ENCODE data around the gene TGIF1.

Gene TGIF1

DNA sequence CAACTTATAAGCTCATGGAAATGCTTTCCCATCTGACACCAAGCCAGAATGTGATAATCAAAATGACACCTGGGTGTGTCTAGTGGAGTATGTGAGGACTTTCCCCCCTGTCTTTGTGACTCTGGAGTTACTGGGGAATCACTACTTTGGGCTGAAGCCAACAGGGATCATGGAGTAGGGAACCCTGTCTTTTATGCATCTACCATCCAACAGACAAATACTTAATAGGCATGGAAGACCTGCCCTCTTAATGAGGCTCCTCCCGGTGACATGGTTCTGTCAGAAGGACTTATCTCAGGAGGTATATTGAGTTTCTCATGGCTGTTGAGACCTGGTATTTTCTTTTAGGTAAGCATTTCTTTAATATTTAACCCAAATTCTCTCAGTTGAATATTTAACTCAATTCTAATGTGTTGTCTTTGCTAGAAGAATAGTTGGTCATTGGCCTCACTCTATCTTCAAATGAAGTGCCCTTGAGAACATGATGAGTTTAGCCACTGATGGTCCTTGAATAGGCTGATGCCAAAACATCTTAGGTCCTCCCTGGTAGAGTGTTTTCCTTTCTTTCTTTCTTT is 42.1 kb downstream of the TGIF1 start:
- H3K4me2 ChIP-seq (ENCODE audit: low read depth, low read length, poor library complexity, severe bottlenecking): no peak overlapping the region
- no peaks in the 10 kb centered on the region for H3K9me3 ChIP-seq (ENCODE audit: insufficient read depth, low read depth, low read length)
- H3K9ac ChIP-seq (ENCODE audit: low read depth, low read length, poor library complexity, severe bottlenecking): no peak overlapping the region
- H3K9me2 ChIP-seq (replicated peaks; ENCODE audit: low read depth, low read length): no peaks in the 10 kb centered on the region
- H4K20me1 ChIP-seq (ENCODE audit: insufficient read depth, low read length, poor library complexity, severe bottlenecking): no peaks in the 10 kb centered on the region
- no peak overlapping the region for H3K4me3 ChIP-seq (ENCODE audit: low read length, poor library complexity, severe bottlenecking)
- no peaks in the 10 kb centered on the region for H3K4me1 ChIP-seq (ENCODE audit: insufficient read depth, low read length, poor library complexity, severe bottlenecking)
- no peaks in the 10 kb centered on the region for H3K27me3 ChIP-seq (ENCODE audit: insufficient read depth, low read length, poor library complexity, severe bottlenecking)
- no peaks in the 10 kb centered on the region for H3K79me2 ChIP-seq (ENCODE audit: insufficient read depth, low read length)
- no peak for TF ChIP-seq EZH2phosphoT487 (IDR thresholded peaks at IDR 0.05; ENCODE audit: borderline replicate concordance)
- TF ChIP-seq, protein P1, sequence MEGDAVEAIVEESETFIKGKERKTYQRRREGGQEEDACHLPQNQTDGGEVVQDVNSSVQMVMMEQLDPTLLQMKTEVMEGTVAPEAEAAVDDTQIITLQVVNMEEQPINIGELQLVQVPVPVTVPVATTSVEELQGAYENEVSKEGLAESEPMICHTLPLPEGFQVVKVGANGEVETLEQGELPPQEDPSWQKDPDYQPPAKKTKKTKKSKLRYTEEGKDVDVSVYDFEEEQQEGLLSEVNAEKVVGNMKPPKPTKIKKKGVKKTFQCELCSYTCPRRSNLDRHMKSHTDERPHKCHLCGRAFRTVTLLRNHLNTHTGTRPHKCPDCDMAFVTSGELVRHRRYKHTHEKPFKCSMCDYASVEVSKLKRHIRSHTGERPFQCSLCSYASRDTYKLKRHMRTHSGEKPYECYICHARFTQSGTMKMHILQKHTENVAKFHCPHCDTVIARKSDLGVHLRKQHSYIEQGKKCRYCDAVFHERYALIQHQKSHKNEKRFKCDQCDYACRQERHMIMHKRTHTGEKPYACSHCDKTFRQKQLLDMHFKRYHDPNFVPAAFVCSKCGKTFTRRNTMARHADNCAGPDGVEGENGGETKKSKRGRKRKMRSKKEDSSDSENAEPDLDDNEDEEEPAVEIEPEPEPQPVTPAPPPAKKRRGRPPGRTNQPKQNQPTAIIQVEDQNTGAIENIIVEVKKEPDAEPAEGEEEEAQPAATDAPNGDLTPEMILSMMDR (conservative IDR thresholded peaks at IDR 0.05; ENCODE audit: low read length): no peak
- no peaks in the 10 kb centered on the region for H3K36me3 ChIP-seq (ENCODE audit: insufficient read depth, low read length)
- H3F3A ChIP-seq (ENCODE audit: low read depth): no peaks in the 10 kb centered on the region
- no peak overlapping the region for H2AFZ ChIP-seq (ENCODE audit: low read length)

DNA sequence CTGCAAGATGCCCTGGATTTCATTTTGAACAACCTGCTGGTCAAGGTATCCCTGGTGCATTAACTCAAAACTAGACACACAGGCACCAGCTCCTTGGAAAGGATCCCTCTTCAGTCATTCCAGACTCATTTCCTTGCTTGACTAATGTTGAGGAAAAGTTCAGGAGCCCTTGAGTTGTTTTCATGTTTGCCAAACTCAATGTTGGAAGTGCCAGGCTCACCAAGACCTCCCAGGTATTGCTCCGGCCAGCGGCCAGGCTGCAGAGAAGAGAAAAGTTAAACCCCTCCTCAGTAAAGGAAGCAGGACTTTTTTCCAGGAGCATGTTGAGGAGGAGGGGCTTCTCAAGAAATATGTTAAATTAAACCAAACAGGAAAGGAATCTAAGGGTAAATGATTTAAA is 42.7 kb downstream of the TGIF1 start:
- H3K4me1 ChIP-seq (ENCODE audit: insufficient read depth, low read length, poor library complexity, severe bottlenecking): no peaks in the 10 kb centered on the region
- H3K27me3 ChIP-seq (ENCODE audit: insufficient read depth, low read length, poor library complexity, severe bottlenecking): no peaks in the 10 kb centered on the region
- H3K9ac ChIP-seq (ENCODE audit: low read depth, low read length, poor library complexity, severe bottlenecking): no peak overlapping the region
- no peak overlapping the region for H3K4me3 ChIP-seq (ENCODE audit: low read length, poor library complexity, severe bottlenecking)
- H3K9me3 ChIP-seq (ENCODE audit: insufficient read depth, low read depth, low read length): no peaks in the 10 kb centered on the region
- H3K79me2 ChIP-seq (ENCODE audit: insufficient read depth, low read length): no peaks in the 10 kb centered on the region
- H2AFZ ChIP-seq (ENCODE audit: low read length): no peak overlapping the region
- no peaks in the 10 kb centered on the region for H4K20me1 ChIP-seq (ENCODE audit: insufficient read depth, low read length, poor library complexity, severe bottlenecking)
- no peaks in the 10 kb centered on the region for H3F3A ChIP-seq (ENCODE audit: low read depth)
- no peaks in the 10 kb centered on the region for H3K36me3 ChIP-seq (ENCODE audit: insufficient read depth, low read length)
- TF ChIP-seq, protein P1 (conservative IDR thresholded peaks at IDR 0.05; ENCODE audit: low read length): no peak
- no peak for TF ChIP-seq EZH2phosphoT487 (IDR thresholded peaks at IDR 0.05; ENCODE audit: borderline replicate concordance)
- H3K4me2 ChIP-seq (ENCODE audit: low read depth, low read length, poor library complexity, severe bottlenecking): no peak overlapping the region
- H3K9me2 ChIP-seq (replicated peaks; ENCODE audit: low read depth, low read length): no peaks in the 10 kb centered on the region

DNA sequence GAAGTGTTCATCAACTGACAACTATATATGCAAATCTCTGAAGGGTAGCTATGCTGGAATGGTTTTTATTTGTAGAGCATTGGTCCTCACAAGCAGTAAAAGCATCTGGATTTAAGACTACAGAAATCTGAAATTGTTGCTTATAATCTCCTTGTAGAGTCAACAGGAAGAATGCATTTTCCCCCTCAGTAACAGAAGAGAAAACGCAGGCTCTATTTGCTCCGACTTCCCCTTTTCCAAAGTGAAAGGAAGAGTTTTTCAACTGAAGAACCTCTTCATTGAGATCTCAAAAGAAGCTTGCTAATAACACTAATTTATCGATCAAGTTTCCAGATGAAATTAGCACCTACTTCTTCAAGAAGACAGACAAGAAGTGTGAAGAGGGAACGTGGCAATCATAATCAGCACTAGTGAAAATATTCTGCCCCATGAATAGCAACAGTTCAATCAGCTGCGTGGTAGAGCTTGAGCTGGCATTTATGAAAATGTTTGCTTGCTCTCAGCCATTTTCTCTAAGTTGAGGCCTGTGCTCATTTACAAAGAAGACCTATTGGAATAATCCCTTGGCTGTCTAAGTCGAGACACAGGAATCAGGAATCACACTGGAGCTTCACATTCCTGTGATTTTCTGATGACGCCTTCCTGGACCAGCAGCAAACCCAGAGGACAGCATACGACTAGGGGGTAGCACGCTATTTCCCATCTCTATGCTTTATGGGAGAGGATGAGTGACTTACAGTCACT is 43.7 kb downstream of the TGIF1 start:
- peak overlapping the region; percentile 15; the same call in 1 of the 2 replicates for H2AFZ ChIP-seq (ENCODE audit: low read length)
- TF ChIP-seq, protein P1 (conservative IDR thresholded peaks at IDR 0.05; ENCODE audit: low read length): no peak
- no peak for TF ChIP-seq EZH2phosphoT487 (IDR thresholded peaks at IDR 0.05; ENCODE audit: borderline replicate concordance)
- H3K36me3 ChIP-seq (ENCODE audit: insufficient read depth, low read length): no peaks in the 10 kb centered on the region
- H3K4me1 ChIP-seq (ENCODE audit: insufficient read depth, low read length, poor library complexity, severe bottlenecking): no peaks in the 10 kb centered on the region
- no peaks in the 10 kb centered on the region for H3K9me3 ChIP-seq (ENCODE audit: insufficient read depth, low read depth, low read length)
- H3K9me2 ChIP-seq (replicated peaks; ENCODE audit: low read depth, low read length): no peaks in the 10 kb centered on the region
- H3K27me3 ChIP-seq (ENCODE audit: insufficient read depth, low read length, poor library complexity, severe bottlenecking): no peaks in the 10 kb centered on the region
- H3K4me3 ChIP-seq (ENCODE audit: low read length, poor library complexity, severe bottlenecking): no peak overlapping the region
- no peaks in the 10 kb centered on the region for H3K79me2 ChIP-seq (ENCODE audit: insufficient read depth, low read length)
- no peaks in the 10 kb centered on the region for H4K20me1 ChIP-seq (ENCODE audit: insufficient read depth, low read length, poor library complexity, severe bottlenecking)
- H3F3A ChIP-seq (ENCODE audit: low read depth): no peaks in the 10 kb centered on the region
- H3K9ac ChIP-seq (ENCODE audit: low read depth, low read length, poor library complexity, severe bottlenecking): no peak overlapping the region
- no peak overlapping the region for H3K4me2 ChIP-seq (ENCODE audit: low read depth, low read length, poor library complexity, severe bottlenecking)

Measured in Loucy (cell line).